Activated T-helper 1 cell treated with anti-CD3 and anti-CD28 coated beads, Interleukin-2, amount 50 U/mL, for 16 hours (primary cell): ENCODE data around the gene LOC101059915.

Experiments used
- DNase-seq, 2 donors: peaks; one replicate each; pipeline ENCODE4 v3.0.0-alpha.2; 2020; ENCODE audit warnings: low read depth in 1 of 2, low spot score in 1 of 2

The LOC101059915 gene

GRCh38 chrX:71667328-71668247 lies at the start of gene LOC101059915:
TSS of gene LOC101059915 (plus strand) at chrX:71667546.
- DNase-seq = no peak

DNA sequence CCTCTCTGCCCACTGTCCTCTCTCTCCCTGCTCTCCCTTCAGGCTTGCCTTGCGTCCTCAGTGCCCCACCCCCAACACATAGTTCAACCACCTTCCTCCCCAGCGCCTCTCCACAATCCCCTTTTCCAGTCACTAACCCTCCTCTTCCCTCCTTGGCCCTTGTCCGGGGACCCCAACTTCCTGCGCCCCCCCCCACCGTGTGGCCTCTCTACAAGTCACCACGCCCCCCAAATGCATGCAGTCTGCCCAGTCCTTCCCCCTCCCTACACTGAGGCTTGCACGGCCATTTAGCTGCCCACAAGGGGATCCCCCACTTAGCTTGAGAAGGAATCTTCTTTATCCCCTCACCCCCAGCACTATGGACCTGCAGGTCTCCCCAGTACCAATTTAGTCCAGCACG lies 49.6 kb upstream of the LOC101059915 start:
- DNase-seq = no peak

- peak in 1 of 2 donors; percentile 61 for DNase-seq
Observed at GRCh38 chrX:71618303-71618721, 49.0 kb upstream of the LOC101059915 start, which contains the start of gene CXCR3. TSS of gene CXCR3 (minus strand) at chrX:71618511. CDS start at chrX:71618449, 62 bp downstream.

GRCh38 chrX:71618787-71619186 lies 48.6 kb upstream of the LOC101059915 start:
- DNase-seq = no peak

GRCh38 chrX:71619193-71619592 lies 48.2 kb upstream of the LOC101059915 start:
- peak in 1 of 2 donors; percentile 55 for DNase-seq

DNA sequence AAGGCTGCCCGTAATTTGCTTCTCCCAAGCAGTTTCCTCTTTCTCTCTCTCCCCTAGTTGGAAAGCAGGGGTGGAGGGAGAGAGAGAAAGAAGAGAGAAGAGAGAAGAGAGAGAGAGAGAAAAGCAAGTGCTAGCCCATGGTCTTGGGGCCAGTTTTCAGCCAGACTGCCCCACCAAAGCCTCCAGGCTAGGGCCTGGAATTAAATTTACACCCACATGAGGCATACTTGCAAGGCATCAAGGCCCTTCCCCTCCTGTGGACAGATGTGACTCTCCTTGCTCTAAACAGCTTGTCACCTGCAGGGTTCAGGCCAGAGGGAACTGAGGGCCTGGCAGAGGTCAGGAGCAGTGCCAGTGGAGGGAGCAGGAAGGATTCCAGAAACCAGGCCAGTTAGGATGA lies 47.4 kb upstream of the LOC101059915 start:
- DNase-seq = no peak

DNA sequence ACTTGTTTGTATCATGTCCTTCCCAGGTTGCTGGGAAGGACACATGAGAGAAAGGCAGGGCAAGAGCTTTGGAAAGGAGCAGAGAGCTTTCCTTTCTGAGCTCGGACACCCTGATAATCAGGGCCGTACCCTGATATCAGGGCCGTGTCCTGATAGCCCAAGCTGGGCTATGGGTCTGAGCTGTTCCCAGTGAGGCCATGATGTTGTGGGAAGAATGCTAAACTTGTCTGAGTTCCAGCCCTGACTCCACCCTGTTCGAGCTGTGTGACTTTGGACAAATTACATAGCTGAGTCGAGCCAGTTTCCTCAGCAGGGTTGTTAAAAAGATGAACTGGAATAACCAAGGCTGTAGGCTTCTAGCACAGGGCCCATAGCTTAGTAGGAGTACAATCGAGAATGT lies 45.7 kb upstream of the LOC101059915 start:
- no peak for DNase-seq

GRCh38 chrX:71622032-71622575 lies 45.2 kb upstream of the LOC101059915 start:
- no peak for DNase-seq

GRCh38 chrX:71622576-71623450 lies 44.5 kb upstream of the LOC101059915 start:
- peak; percentile 39 to 66 for DNase-seq

- no peak for DNase-seq
Observed at GRCh38 chrX:71623714-71624113, 43.6 kb upstream of the LOC101059915 start.

DNA sequence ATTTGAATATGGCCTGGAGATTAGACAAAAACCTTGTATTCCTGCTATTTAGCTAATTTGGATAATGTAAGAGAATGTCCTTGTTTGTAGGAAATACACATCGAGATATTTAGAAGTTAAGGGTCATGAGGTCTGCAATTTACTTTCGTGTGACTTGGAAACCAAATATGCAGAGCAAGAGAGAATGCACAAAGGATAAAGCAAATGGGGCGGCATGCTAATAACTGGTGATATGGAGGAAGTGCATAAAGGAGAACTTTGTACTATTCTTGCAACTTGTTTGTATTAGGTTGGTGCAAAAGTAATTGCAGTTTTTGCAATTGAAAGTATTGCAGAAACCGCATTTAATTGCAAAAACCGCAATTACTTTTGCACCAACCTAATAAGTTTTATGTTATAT lies 41.9 kb upstream of the LOC101059915 start:
- no peak for DNase-seq

DNA sequence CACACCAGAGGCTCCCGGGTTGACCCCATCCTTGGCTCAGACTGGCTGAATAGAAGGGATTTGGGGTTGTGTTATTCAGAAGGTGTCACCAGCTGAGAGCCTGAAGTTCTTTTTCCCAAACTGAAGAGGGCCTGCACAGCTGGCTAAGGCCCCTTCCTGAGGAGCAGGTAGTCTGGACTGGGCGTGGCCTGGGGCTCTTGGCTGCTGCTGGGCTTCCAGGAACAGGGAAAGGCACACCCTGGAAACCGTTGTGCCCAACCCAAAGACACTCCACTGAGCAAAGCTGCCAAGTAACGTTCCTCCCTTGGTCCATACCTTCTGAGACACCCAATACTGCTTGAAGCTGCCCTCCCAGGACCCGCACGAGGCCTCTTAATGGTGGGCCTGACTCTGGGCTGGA lies 40.8 kb upstream of the LOC101059915 start:
- no peak for DNase-seq

- DNase-seq = no peak
Observed at GRCh38 chrX:71627588-71628404, 39.5 kb upstream of the LOC101059915 start.

GRCh38 chrX:71629467-71629866 lies 37.9 kb upstream of the LOC101059915 start:
- DNase-seq = no peak

GRCh38 chrX:71632923-71633657 lies 34.3 kb upstream of the LOC101059915 start:
- DNase-seq = no peak

- no peak for DNase-seq
Observed at GRCh38 chrX:71634366-71634765, 33.0 kb upstream of the LOC101059915 start.

- no peak for DNase-seq
Observed at GRCh38 chrX:71636438-71637252, 30.7 kb upstream of the LOC101059915 start.

DNA sequence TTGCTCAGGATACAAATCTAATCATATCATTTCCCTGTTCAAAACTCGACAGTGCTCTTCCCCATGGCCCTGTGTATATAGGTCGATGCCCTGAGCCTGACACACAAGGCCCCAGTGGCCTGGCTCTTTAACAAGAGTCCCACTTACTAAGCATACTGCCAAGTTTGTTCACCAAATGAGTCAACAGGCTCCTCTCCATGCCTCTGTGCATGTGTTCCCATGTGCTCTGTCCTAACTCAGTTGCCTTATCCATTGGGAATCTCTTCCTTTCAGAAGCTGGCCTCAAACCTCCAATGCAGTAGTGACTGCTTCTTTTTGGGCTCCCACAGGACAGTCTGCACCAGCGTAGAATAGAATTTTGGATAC lies 30.1 kb upstream of the LOC101059915 start:
- DNase-seq = no peak

GRCh38 chrX:71637848-71638247 lies 29.5 kb upstream of the LOC101059915 start:
- no peak for DNase-seq
